GM12864 (cell line): ENCODE results near the gene KIF23.
A peak's percentile ranks its signal among the peaks of the same experiment; 100 is the strongest.

ENCODE experiments used
- DNase-seq: peaks from one replicate; pipeline ENCODE4 v3.0.0-alpha.2; 2011; ENCODE audit warnings: low read depth
- H3K4me3 ChIP-seq: 2 replicates; pipeline ENCODE4 v1.5.1; 2011; ENCODE audit warnings: mild to moderate bottlenecking, low read depth, low read length, control low read depth
- TF ChIP-seq, protein P1 (sequence below): IDR thresholded peaks from 2 replicates; pipeline ENCODE4 v1.5.1; 2011; ENCODE audit warnings: low read depth, mild to moderate bottlenecking, moderate library complexity, low read length, control low read depth, inconsistent platforms; ENCODE audit errors: missing control alignments

KIF23 gene

DNA sequence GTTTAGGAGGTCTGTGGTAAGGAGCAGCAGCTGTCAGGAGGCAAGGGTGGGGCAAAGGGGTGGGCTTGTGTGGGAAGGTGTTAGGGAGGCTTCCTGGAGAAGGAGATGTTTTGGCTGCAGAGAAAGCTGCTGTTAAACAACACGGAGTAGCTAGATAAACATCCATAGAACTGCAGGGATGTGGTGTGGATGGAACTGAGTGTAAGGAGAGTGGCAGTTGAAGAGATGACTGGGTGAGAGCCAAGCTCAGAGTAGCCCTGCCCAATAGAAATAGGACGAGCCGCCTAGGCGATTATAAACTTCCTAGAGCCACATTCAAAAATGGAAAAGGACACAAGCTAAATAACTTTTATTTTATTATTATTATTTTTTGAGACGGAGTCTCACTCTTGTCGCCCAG is 58.4 kb downstream of the KIF23 start:
- no peak for DNase-seq
- no peak overlapping the region for H3K4me3 ChIP-seq
- TF ChIP-seq, protein P1, sequence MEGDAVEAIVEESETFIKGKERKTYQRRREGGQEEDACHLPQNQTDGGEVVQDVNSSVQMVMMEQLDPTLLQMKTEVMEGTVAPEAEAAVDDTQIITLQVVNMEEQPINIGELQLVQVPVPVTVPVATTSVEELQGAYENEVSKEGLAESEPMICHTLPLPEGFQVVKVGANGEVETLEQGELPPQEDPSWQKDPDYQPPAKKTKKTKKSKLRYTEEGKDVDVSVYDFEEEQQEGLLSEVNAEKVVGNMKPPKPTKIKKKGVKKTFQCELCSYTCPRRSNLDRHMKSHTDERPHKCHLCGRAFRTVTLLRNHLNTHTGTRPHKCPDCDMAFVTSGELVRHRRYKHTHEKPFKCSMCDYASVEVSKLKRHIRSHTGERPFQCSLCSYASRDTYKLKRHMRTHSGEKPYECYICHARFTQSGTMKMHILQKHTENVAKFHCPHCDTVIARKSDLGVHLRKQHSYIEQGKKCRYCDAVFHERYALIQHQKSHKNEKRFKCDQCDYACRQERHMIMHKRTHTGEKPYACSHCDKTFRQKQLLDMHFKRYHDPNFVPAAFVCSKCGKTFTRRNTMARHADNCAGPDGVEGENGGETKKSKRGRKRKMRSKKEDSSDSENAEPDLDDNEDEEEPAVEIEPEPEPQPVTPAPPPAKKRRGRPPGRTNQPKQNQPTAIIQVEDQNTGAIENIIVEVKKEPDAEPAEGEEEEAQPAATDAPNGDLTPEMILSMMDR, result no peak

DNA sequence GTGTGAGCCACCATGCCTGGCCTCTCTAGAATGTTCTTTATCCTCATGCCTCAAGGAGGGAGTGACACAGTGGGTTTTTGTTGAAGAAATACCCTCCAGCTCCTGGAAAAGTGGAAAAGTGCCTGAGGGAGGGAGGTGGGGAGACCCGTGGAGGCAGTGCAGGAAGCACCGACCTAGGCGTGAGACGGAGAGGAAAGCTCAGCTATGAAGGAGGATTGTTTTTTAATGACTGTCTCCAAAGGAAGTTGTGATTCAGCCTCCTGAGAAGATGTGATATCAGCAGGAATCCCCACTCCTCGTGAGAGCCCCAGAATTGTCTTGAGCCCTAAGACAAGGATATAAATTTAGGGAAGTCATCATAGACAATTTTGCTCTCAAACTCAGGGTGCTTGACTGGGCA is 60.1 kb downstream of the KIF23 start:
- DNase-seq, result no peak

DNA sequence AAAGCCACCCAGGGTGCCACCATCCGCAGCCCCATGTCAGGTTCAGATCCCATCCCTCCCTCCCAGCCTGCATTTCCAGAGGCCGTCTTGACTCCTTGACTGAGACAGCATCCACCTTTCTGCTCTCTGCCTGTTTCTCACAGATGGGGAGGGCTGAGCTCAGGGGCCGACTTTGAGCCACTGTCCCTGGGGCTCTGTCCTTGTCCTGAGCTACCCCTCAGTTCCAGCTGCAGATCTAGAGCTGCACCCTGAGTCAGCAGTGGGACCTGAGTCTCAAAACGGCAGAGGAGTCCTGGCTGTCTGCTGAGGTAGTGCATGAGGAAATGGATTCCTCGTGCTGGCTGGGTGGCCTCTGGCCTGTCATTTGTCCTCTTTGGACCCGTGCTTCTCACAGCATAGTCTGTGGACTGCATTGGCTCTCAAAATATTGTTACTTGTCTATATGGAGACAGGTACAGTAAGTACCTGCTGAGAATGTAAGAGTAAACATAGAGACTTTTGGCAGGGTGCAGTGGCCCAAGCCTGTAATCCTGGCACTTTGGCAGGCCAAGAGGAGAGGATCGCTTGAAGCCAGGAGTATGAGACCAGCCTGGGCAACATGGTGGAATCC is 60.8 kb downstream of the KIF23 start:
- H3K4me3 ChIP-seq, result no peak overlapping the region
- DNase-seq, result no peak
- TF ChIP-seq, protein P1, result no peak

More for the DNA sequence above, 60.1 kb downstream of the KIF23 start:
- no peak overlapping the region for H3K4me3 ChIP-seq
- TF ChIP-seq, protein P1, result no peak

DNA sequence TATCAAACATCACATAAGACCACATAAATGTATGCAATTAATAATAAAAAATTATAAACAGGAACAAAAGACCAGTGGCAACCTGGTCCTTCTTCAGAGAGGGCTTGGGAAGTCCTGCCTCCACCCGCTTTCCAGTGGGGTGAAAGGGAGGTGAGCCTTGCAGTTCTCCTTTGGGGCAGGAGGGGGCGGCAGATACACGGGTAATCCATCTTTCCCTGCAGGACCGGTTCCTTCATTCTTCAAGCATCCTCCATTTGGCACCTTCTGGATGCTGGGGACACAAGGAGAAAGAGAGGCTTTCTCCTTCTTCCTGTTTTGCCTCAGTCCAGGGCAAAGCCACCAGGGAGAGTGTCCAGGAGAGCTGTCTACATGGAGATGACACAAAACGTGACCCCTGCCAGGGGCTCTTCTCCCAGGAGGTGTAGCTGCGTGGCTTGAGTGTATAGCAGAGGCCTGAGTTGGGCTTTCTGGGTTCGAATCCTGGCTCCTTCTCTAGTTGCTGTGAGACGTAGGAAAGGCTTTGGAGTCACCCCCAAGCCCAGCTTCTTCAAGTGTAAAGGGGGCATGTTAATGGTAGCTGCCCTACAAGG is 61.7 kb downstream of the KIF23 start:
- no peak overlapping the region for H3K4me3 ChIP-seq
- DNase-seq, result no peak
- TF ChIP-seq, protein P1, result peak; percentile 97

DNA sequence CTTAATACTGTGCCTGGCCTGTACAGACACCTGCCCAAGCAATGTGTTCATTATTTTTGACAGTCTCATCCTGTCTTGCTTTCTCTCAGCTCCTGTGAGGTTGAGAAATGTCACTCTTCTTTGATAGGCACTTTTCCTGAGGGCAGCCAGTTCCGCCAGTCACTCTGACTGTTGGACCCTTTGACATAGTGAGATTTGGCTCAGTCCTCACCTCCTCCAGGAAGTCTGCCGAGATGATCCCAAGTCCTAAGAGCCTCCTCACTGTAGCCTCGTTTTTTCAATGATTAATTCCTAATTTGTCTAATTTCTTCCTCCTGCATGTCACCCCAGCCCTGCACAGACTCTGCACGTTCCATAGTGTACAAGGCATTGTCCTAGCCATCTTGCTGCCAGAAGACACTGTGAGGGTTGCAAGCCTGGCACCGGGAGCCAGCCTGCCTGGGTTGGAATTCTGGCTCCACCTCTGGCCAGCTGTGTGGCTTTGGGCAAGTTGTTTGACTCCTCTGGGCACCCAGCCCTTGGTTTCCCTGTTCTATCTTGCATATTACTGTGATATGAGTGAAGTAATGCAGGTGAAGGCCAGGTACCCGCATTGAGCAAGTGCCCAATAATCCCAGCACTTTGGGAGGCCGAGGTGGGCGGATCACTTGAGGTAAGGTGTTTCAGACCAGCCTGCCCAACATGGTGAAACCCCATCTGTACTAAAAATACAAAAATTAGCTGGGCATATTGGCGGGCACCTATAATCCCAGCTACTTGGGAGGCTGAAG is 62.7 kb downstream of the KIF23 start:
- TF ChIP-seq, protein P1, result no peak

DNA sequence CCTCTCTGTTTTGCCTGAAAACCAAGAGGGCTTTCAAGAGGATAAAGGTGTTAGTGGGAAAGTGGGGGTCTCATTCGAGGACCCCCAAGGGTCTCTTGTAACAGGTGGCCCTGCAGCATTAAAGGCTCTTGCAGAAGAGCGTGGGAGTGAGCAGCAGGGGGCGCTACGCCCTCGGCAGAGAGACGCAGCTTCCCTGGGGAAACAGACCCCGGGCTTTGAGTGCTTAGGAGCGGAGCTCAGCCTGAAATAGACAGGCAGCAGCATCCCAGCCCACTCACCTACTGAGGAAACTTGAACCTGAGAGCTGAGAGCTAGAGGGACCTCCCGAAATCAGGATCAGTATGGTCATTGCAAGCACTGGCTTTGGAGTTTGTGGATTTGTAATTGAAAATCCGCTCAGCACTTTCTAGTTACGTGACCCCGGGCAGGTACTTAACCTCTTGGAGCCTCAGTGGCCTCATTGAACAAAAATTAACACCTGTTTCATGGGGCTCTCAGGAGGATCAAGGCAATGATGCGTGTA is 64.2 kb downstream of the KIF23 start:
- DNase-seq, result no peak
- TF ChIP-seq, protein P1, result peak; percentile 91
- H3K4me3 ChIP-seq, result no peak overlapping the region

More for the DNA sequence above, 62.7 kb downstream of the KIF23 start:
- no peak for DNase-seq
- H3K4me3 ChIP-seq, result no peak overlapping the region
